HCT116 (cell line): Measurements from ENCODE around the gene ACOX3. TPM values are rescaled to one million over a fixed set of nuclear protein-coding genes. Genes with fewer than 3 reads are reported as not detected.

ENCODE experiments used
- ATAC-seq: fragments of 200-7000 bp; cut with Tn5 transposase; 2 replicates; pipeline ENCODE4 v1.9.1; 2020; ENCODE audit warnings: mild to moderate bottlenecking, moderate library complexity
- BruUV-seq: library from RNA; stranded (reverse); fragments of 400-500 nt; replicated peaks from 2 replicates; lab custom pipeline; 2021; lab: Mats Ljungman, UMichigan
- CTCF ChIA-PET: fragments of 300-600 bp; sonication (Branson Sonifier 250); formaldehyde crosslinking; loops from one replicate; lab custom pipeline; 2021; ENCODE audit warnings: antibody characterized with exemption; lab: Charles Lee
- POLR2A ChIA-PET: fragments of 300-600, 350-600 bp; sonication (Branson Sonifier 250); formaldehyde crosslinking; loops from one replicate; lab custom pipeline; 2021; ENCODE audit warnings: antibody characterized with exemption; lab: Charles Lee
- RAD21 ChIA-PET, 2 experiments: fragments of 300-600 bp; sonication (Branson Sonifier 250); formaldehyde crosslinking; loops; one replicate each; lab custom pipeline; 2023; ENCODE audit warnings: low total read pairs in 2 of 2; ENCODE audit not compliant: uncharacterized antibody in 2 of 2, unreplicated experiment in 2 of 2, low non-redundant PET in 1 of 2; lab: Charles Lee
- DNase-seq: peaks from one replicate; pipeline ENCODE4 v3.0.0-alpha.2; 2010; ENCODE audit warnings: low read depth, low spot score
- H2AFZ ChIP-seq: fragments of 200-600 bp; shearing (Covaris generic), sonication (generic); 2 replicates; pipeline ENCODE4 v1.6.1; 2017; ENCODE audit warnings: low read depth, mixed run types, mixed read lengths, antibody characterized with exemption, low read length; ENCODE audit not compliant: poor library complexity, severe bottlenecking
- H3K27ac ChIP-seq: 2 replicates; pipeline ENCODE4 v1.5.1; 2012; ENCODE audit warnings: low read depth, low read length
- H3K27me3 ChIP-seq: fragments of 200-600 bp; sonication (generic); 2 replicates; pipeline ENCODE4 v1.6.1; 2016; ENCODE audit warnings: mixed run types, low read length, mixed read lengths; ENCODE audit not compliant: insufficient read depth
- H3K36me3 ChIP-seq, 2 experiments: fragments of 200-500 bp in 1 of 2; fragments of 200-600 bp in 1 of 2; sonication (Bioruptor generic) in 1 of 2; sonication (generic) in 1 of 2; 2 replicates each; pipeline versions ENCODE4 v1.5.1 to v1.6.1; 2014 to 2016; ENCODE audit warnings: low read length in 2 of 2, inconsistent platforms in 1 of 2, mixed read lengths in 1 of 2, mixed run types in 1 of 2; ENCODE audit not compliant: insufficient read depth in 2 of 2, control insufficient read depth in 1 of 2
- H3K4me1 ChIP-seq, 2 experiments: fragments of 200-600 bp in 1 of 2; sonication (generic) in 1 of 2; 2 replicates each; pipeline versions ENCODE4 v1.5.1 to v1.6.1; 2012 to 2017; ENCODE audit warnings: low read length in 2 of 2, inconsistent platforms in 1 of 2, mild to moderate bottlenecking in 1 of 2, mixed read lengths in 1 of 2, mixed run types in 1 of 2, moderate library complexity in 1 of 2; ENCODE audit not compliant: insufficient read depth in 2 of 2, control insufficient read depth in 1 of 2
- H3K4me2 ChIP-seq: fragments of 200-600 bp; sonication (generic); 2 replicates; pipeline ENCODE4 v1.6.1; 2017; ENCODE audit warnings: mixed run types, low read length, mixed read lengths
- H3K4me3 ChIP-seq, 2 experiments: fragments of 200-600 bp in 1 of 2; sonication (generic) in 1 of 2; replicated peaks in 1 of 2; 2 replicates each; pipeline ENCODE4 v1.5.1; 2011 to 2016; ENCODE audit warnings: low read length in 2 of 2, control low read depth in 1 of 2, low read depth in 1 of 2, mild to moderate bottlenecking in 1 of 2, mixed read lengths in 1 of 2, mixed run types in 1 of 2
- H3K79me2 ChIP-seq: fragments of 200-600 bp; sonication (generic); 2 replicates; pipeline ENCODE4 v1.6.1; 2017; ENCODE audit warnings: mild to moderate bottlenecking, mixed run types, low read length, moderate library complexity, mixed read lengths; ENCODE audit not compliant: insufficient read depth
- H3K9ac ChIP-seq: fragments of 200-600 bp; sonication (generic); 2 replicates; pipeline ENCODE4 v1.6.1; 2016; ENCODE audit warnings: low read length, mixed read lengths
- H3K9me2 ChIP-seq: fragments of 200-600 bp; sonication (generic), shearing (Covaris generic); 2 replicates; pipeline ENCODE4 v1.6.1; 2017; ENCODE audit warnings: mixed run types, mild to moderate bottlenecking, moderate library complexity; ENCODE audit not compliant: insufficient read depth
- H3K9me3 ChIP-seq, 2 experiments: fragments of 200-500 bp in 1 of 2; fragments of 200-600 bp in 1 of 2; sonication (Bioruptor generic) in 1 of 2; sonication (generic) in 1 of 2; 2 replicates each; pipeline ENCODE4 v1.6.1; 2014 to 2017; ENCODE audit warnings: low read length in 2 of 2, mixed read lengths in 2 of 2, inconsistent platforms in 1 of 2, low read depth in 1 of 2, mild to moderate bottlenecking in 1 of 2, mixed run types in 1 of 2, moderate library complexity in 1 of 2; ENCODE audit not compliant: control insufficient read depth in 1 of 2, insufficient read depth in 1 of 2
- H4K20me1 ChIP-seq: fragments of 200-600 bp; sonication (generic), shearing (Covaris generic); 2 replicates; pipeline ENCODE4 v1.6.1; 2017; ENCODE audit warnings: mixed run types, mild to moderate bottlenecking, moderate library complexity; ENCODE audit not compliant: insufficient read depth
- ATF3 ChIP-seq: IDR thresholded peaks from 2 replicates; pipeline ENCODE4 v1.6.1; 2012
- CBX3 ChIP-seq: IDR thresholded peaks from 2 replicates; pipeline ENCODE4 v1.6.1; 2012; ENCODE audit warnings: low read depth
- CEBPB ChIP-seq: IDR thresholded peaks from 2 replicates; pipeline ENCODE4 v1.6.1; 2012; ENCODE audit warnings: low read depth
- CTCF ChIP-seq, 3 experiments: fragments of 200-600 bp in 1 of 3; sonication (generic) in 1 of 3; IDR thresholded peaks in 2 of 3; conservative IDR thresholded peaks in 1 of 3; 2 replicates each; pipeline ENCODE4 v1.5.1; 2012 to 2017; ENCODE audit warnings: low read depth in 2 of 3, low read length in 2 of 3, antibody characterized with exemption in 1 of 3, borderline replicate concordance in 1 of 3, control low read depth in 1 of 3, mild to moderate bottlenecking in 1 of 3, mixed read lengths in 1 of 3, mixed run types in 1 of 3, moderate library complexity in 1 of 3; ENCODE audit not compliant: insufficient read depth in 1 of 3
- EGR1 ChIP-seq: IDR thresholded peaks from 2 replicates; pipeline ENCODE4 v1.6.1; 2012; ENCODE audit warnings: low read depth
- EZH2 ChIP-seq: fragments of 200-600 bp; sonication (generic); IDR thresholded peaks from 2 replicates; pipeline ENCODE4 v1.6.1; 2017; ENCODE audit warnings: antibody characterized with exemption, mixed run types
- EZH2phosphoT487 ChIP-seq: fragments of 200-600 bp; IDR thresholded peaks from 2 replicates; pipeline ENCODE4 v1.6.1; 2018; ENCODE audit warnings: antibody characterized with exemption, borderline replicate concordance
- FOSL1 ChIP-seq: IDR thresholded peaks from 2 replicates; pipeline ENCODE4 v1.6.1; 2012; ENCODE audit warnings: low read depth
- JUND ChIP-seq: IDR thresholded peaks from 2 replicates; pipeline ENCODE4 v1.6.1; 2012
- MAX ChIP-seq: IDR thresholded peaks from 2 replicates; pipeline ENCODE4 v1.6.1; 2012
- POLR2AphosphoS5 ChIP-seq: IDR thresholded peaks from 2 replicates; pipeline ENCODE4 v1.6.1; 2011; ENCODE audit warnings: mild to moderate bottlenecking, low read depth, low read length, moderate library complexity
- RAD21 ChIP-seq: IDR thresholded peaks from 2 replicates; pipeline ENCODE4 v1.6.1; 2012; ENCODE audit warnings: low read depth, mild to moderate bottlenecking
- REST ChIP-seq: IDR thresholded peaks from 2 replicates; pipeline ENCODE4 v1.6.1; 2012; ENCODE audit warnings: low read depth
- SIN3A ChIP-seq: IDR thresholded peaks from 2 replicates; pipeline ENCODE4 v1.6.1; 2012; ENCODE audit warnings: low read depth
- SP1 ChIP-seq: IDR thresholded peaks from 2 replicates; pipeline ENCODE4 v1.6.1; 2012; ENCODE audit warnings: low read depth
- TCF7L2 ChIP-seq: IDR thresholded peaks from 2 replicates; pipeline ENCODE4 v1.7.0; 2011; ENCODE audit warnings: borderline replicate concordance, inconsistent platforms; ENCODE audit not compliant: insufficient read depth, insufficient read length; ENCODE audit errors: extremely low read depth
- YY1 ChIP-seq: IDR thresholded peaks from 2 replicates; pipeline ENCODE4 v1.6.1; 2011; ENCODE audit warnings: low read length, low read depth, moderate library complexity, mild to moderate bottlenecking; ENCODE audit not compliant: insufficient replicate concordance; ENCODE audit errors: extremely low read depth
- ZNF274 ChIP-seq: fragments of 200-500 bp; sonication (Bioruptor generic); IDR thresholded peaks from 2 replicates; pipeline ENCODE4 v1.6.1; 2014; ENCODE audit warnings: mild to moderate bottlenecking, low read depth, low read length, inconsistent platforms
- intact Hi-C: fragments of 100-400 bp; cut with micrococcal nuclease; formaldehyde crosslinking; loops from 2 replicates; pipeline ENCODE4 v1.10.0; 2022
- total RNA-seq: library from RNA; stranded (reverse); gene quantifications from one replicate; pipeline ENCODE4 v1.2.1, GENCODE V29; 2021; ENCODE audit not compliant: unreplicated experiment

The ACOX3 gene
- total RNA-seq, 1 experiment from 2014 or later = 16.9 TPM

DNA sequence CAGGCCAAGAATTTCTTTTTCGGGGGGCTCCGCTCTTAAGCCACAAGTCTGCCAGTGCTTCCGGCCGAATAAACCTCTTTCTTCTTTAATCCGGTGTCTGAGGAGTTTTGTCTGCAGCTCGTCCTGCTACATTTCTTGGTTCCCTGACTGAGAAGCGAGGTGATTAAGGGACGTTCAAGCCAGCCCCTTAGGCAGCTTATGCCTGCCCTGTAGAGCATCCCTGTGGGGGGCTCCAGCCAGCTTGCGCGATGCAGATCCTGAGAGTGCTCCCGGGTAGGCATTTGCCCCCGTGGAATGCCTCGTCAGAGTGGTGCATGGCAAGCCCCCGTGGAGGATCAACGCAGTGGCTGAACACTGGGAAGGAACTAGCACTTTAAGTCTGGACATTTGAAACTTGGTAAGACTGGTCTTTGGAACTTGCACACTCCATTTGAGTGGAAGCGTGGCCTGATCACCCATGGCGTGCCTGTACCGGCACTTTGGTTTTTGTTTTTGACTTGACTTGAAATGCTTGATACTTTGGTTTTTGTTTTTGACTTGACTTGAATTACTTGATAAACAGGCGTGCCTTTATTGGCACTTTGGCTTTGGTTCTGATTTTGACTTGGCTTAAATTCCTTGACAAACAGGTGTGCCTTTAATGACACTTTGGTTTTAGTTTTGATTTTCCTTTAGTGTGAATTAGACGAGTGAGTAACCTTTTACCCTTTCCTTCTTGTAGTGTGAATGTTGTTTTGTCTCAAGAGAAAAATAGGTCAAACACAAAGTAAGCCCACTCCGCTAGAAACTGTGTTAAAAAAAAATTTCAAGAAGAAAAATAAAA, 6.1 kb downstream of the ACOX3 start:
- no TSS peak for BruUV-seq
- H4K20me1 ChIP-seq = no peaks in the 10 kb centered on the region
- CTCF ChIA-PET = no interaction called here
- intact Hi-C loops = no loop called here
- DNase-seq = no peak
- H3K79me2 ChIP-seq = peaks cover 35% of the 10 kb centered on the region
- RAD21 ChIA-PET = no interaction called here
- H3K27me3 ChIP-seq = no peaks in the 10 kb centered on the region
- POLR2A ChIA-PET = no interaction called here
- peaks cover 2 to 5% of the 10 kb centered on the region in 2 experiments; a peak in 2 of 4 replicates for H3K4me1 ChIP-seq
- no peak for ATAC-seq
- no peaks in the 10 kb centered on the region for H3K36me3 ChIP-seq
- no peak overlapping the region for H3K27ac ChIP-seq
- no peak overlapping the region for H3K9ac ChIP-seq
- H3K4me3 ChIP-seq = no peak overlapping the region
- H2AFZ ChIP-seq = no peak overlapping the region
- H3K9me3 ChIP-seq = no peaks in the 10 kb centered on the region
- TF ChIP-seq CEBPB (no peak), REST (no peak), MAX (no peak), YY1 (no peak), RAD21 (no peak), ATF3 (no peak), POLR2AphosphoS5 (no peak), SIN3A (no peak), FOSL1 (no peak), CBX3 (no peak), CTCF (IDR thresholded peaks at IDR 0.05 in 2 of 3, conservative IDR thresholded peaks at IDR 0.05 in 1 of 3; ENCODE audit: borderline replicate concordance in 1 of 3, insufficient read depth in 1 of 3, low read depth in 2 of 3, low read length in 2 of 3) (no peak), EZH2phosphoT487 (no peak), EGR1 (no peak), ZNF274 (no peak), JUND (no peak), EZH2 (no peak), TCF7L2 (no peak), SP1 (no peak)
- TF ChIP-seq, all 23 proteins: peak for 0
- Histone ChIP-seq H3K4me2 (no peak overlapping the region), H3K9me2 (no peaks in the 10 kb centered on the region)
